HG03025 (cell line): ENCODE data around the gene MCOLN3.
"Not testable (repeated sequence)": the region's sequence is repeated elsewhere in the genome, so short reads cannot be mapped to it uniquely, and the experiment has no call there.

ENCODE experiments used
- ATAC-seq: cut with Tn5 transposase; IDR thresholded peaks from one replicate; pipeline ENCODE4 v1.9.1; 2021; ENCODE audit warnings: mild to moderate bottlenecking, moderate library complexity; ENCODE audit not compliant: unreplicated experiment, low FRiP score

MCOLN3 gene

GRCh38 chr1:85049735-85050166 lies 1.5 kb upstream of the MCOLN3 start:
- ATAC-seq: no peak

- ATAC-seq: peak; percentile 40
These were observed 616 bp downstream of the MCOLN3 start for GRCh38 chr1:85047472-85048295.

- no peak for ATAC-seq
These were observed 1.2 kb downstream of the MCOLN3 start for GRCh38 chr1:85047144-85047471.

GRCh38 chr1:85042413-85042812 lies 5.9 kb downstream of the MCOLN3 start:
- no peak for ATAC-seq

GRCh38 chr1:85041793-85042192 lies 6.5 kb downstream of the MCOLN3 start:
- ATAC-seq: no peak

GRCh38 chr1:85033221-85033620 lies 15.1 kb downstream of the MCOLN3 start:
- no peak for ATAC-seq

GRCh38 chr1:85030536-85030935 lies 17.8 kb downstream of the MCOLN3 start:
- no peak for ATAC-seq

GRCh38 chr1:85028151-85028550 lies 20.1 kb downstream of the MCOLN3 start:
- no peak for ATAC-seq

- peak; percentile 78 for ATAC-seq
These were observed 20.9 kb downstream of the MCOLN3 start for GRCh38 chr1:85027242-85027983.

- ATAC-seq: no peak
These were observed 22.4 kb downstream of the MCOLN3 start for GRCh38 chr1:85025940-85026339.

- no peak for ATAC-seq
These were observed 23.6 kb downstream of the MCOLN3 start for GRCh38 chr1:85024736-85025135.

- ATAC-seq: no peak
These were observed 25.6 kb downstream of the MCOLN3 start for GRCh38 chr1:85022700-85023099.

GRCh38 chr1:85019994-85020393 lies 28.3 kb downstream of the MCOLN3 start:
- ATAC-seq: no peak

- ATAC-seq: no peak
These were observed 32.5 kb downstream of the MCOLN3 start for GRCh38 chr1:85015826-85016225.

GRCh38 chr1:85005641-85006040 lies 42.7 kb downstream of the MCOLN3 start:
- not testable (repeated sequence) for ATAC-seq

GRCh38 chr1:85001742-85002141 lies 46.6 kb downstream of the MCOLN3 start:
- no peak for ATAC-seq

- no peak for ATAC-seq
These were observed 49.5 kb downstream of the MCOLN3 start for GRCh38 chr1:84998642-84999280.

- no peak for ATAC-seq
These were observed 50.4 kb downstream of the MCOLN3 start for GRCh38 chr1:84997667-84998600.

- ATAC-seq: peak; percentile 39
These were observed 51.2 kb downstream of the MCOLN3 start, which contains the start of gene MCOLN2 for GRCh38 chr1:84996846-84997666. Gene MCOLN2 (minus strand): TSS chr1:84997113. CDS start chr1:84996872, 241 bp downstream.
